Liver (tissue), 9 donors: ENCODE data around the gene POLR3G. TPM values are rescaled to one million over a fixed set of nuclear protein-coding genes. Genes with fewer than 3 reads are reported as not detected.

Experiments used
- DNase-seq: peaks from one replicate; pipeline ENCODE4 v3.0.0-alpha.2; 2017; ENCODE audit warnings: low spot score
- H3K27ac ChIP-seq, 2 donors: one replicate each; pipeline ENCODE4 v1.7.0; 2013; ENCODE audit warnings: inconsistent platforms in 2 of 2, low read length in 2 of 2, control low read depth in 1 of 2, low read depth in 1 of 2, mild to moderate bottlenecking in 1 of 2
- H3K27me3 ChIP-seq, 4 donors: one replicate each; pipeline versions ENCODE4 v1.6.1 to v1.7.0; 2013; ENCODE audit warnings: low read length in 3 of 4, inconsistent platforms in 1 of 4, mild to moderate bottlenecking in 1 of 4, moderate library complexity in 1 of 4; ENCODE audit not compliant: control insufficient read depth in 4 of 4, insufficient read depth in 4 of 4
- H3K36me3 ChIP-seq, 4 donors: one replicate each; pipeline versions ENCODE4 v1.6.1 to v1.7.0; 2013; ENCODE audit warnings: low read length in 3 of 4, mild to moderate bottlenecking in 3 of 4, low read depth in 1 of 4, moderate library complexity in 1 of 4; ENCODE audit not compliant: control insufficient read depth in 4 of 4, insufficient read depth in 3 of 4
- H3K4me1 ChIP-seq, 4 donors: one replicate each; pipeline versions ENCODE4 v1.6.1 to v1.7.0; 2013; ENCODE audit warnings: low read length in 3 of 4, mild to moderate bottlenecking in 3 of 4, moderate library complexity in 1 of 4; ENCODE audit not compliant: control insufficient read depth in 4 of 4, insufficient read depth in 4 of 4
- H3K4me3 ChIP-seq, 3 donors: one replicate each; pipeline versions ENCODE4 v1.6.1 to v1.7.0; 2013; ENCODE audit warnings: low read length in 3 of 3, control low read depth in 1 of 3, low read depth in 1 of 3, mild to moderate bottlenecking in 1 of 3
- H3K9ac ChIP-seq, 2 donors: one replicate each; pipeline ENCODE4 v1.7.0; 2013; ENCODE audit warnings: low read length in 2 of 2, mild to moderate bottlenecking in 2 of 2, moderate library complexity in 2 of 2, control low read depth in 1 of 2, low read depth in 1 of 2
- H3K9me3 ChIP-seq, 4 donors: one replicate each; pipeline versions ENCODE4 v1.6.1 to v1.7.0; 2013; ENCODE audit warnings: low read length in 3 of 4; ENCODE audit not compliant: control insufficient read depth in 4 of 4
- ATF3 ChIP-seq: IDR thresholded peaks from 2 replicates; pipeline ENCODE4 v1.6.1; 2016; ENCODE audit warnings: antibody characterized with exemption
- EGR1 ChIP-seq, 2 donors: IDR thresholded peaks; 2 replicates each; pipeline ENCODE4 v1.6.1; 2016 to 2018; ENCODE audit warnings: antibody characterized with exemption in 2 of 2, low read depth in 2 of 2
- FOXA1 ChIP-seq: IDR thresholded peaks from 2 replicates; pipeline ENCODE4 v1.6.1; 2016; ENCODE audit warnings: antibody characterized with exemption
- FOXA2 ChIP-seq: IDR thresholded peaks from 2 replicates; pipeline ENCODE4 v1.6.1; 2016; ENCODE audit warnings: antibody characterized with exemption
- GABPA ChIP-seq, 2 donors: IDR thresholded peaks in 1 of 2; conservative IDR thresholded peaks in 1 of 2; 2 replicates each; pipeline ENCODE4 v1.6.1; 2016; ENCODE audit warnings: antibody characterized with exemption in 2 of 2, mild to moderate bottlenecking in 1 of 2, moderate library complexity in 1 of 2
- HNF4A ChIP-seq, 2 donors: conservative IDR thresholded peaks; 2 replicates each; pipeline ENCODE4 v1.6.1; 2016; ENCODE audit warnings: antibody characterized with exemption in 2 of 2, mild to moderate bottlenecking in 2 of 2
- HNF4G ChIP-seq: IDR thresholded peaks from 2 replicates; pipeline ENCODE4 v1.6.1; 2016; ENCODE audit warnings: antibody characterized with exemption
- JUND ChIP-seq, 2 donors: IDR thresholded peaks; 2 replicates each; pipeline ENCODE4 v1.6.1; 2016; ENCODE audit warnings: antibody characterized with exemption in 2 of 2
- MAX ChIP-seq: IDR thresholded peaks from 2 replicates; pipeline ENCODE4 v1.6.1; 2016; ENCODE audit warnings: antibody characterized with exemption
- NR2F2 ChIP-seq: IDR thresholded peaks from 2 replicates; pipeline ENCODE4 v1.6.1; 2016; ENCODE audit warnings: antibody characterized with exemption
- RAD21 ChIP-seq, 2 donors: IDR thresholded peaks; 2 replicates each; pipeline ENCODE4 v1.6.1; 2016; ENCODE audit warnings: antibody characterized with exemption in 2 of 2, mild to moderate bottlenecking in 2 of 2
- RXRA ChIP-seq, 2 donors: IDR thresholded peaks; 2 replicates each; pipeline ENCODE4 v1.6.1; 2017 to 2018; ENCODE audit warnings: antibody characterized with exemption in 2 of 2, mild to moderate bottlenecking in 1 of 2
- SP1 ChIP-seq: IDR thresholded peaks from 2 replicates; pipeline ENCODE4 v1.6.1; 2018; ENCODE audit warnings: antibody characterized with exemption, mild to moderate bottlenecking
- TAF1 ChIP-seq: conservative IDR thresholded peaks from 2 replicates; pipeline ENCODE4 v1.6.1; 2016; ENCODE audit warnings: antibody characterized with exemption, mild to moderate bottlenecking
- YY1 ChIP-seq: IDR thresholded peaks from 2 replicates; pipeline ENCODE4 v1.6.1; 2016; ENCODE audit warnings: antibody characterized with exemption, mild to moderate bottlenecking
- WGBS: extraction: QIAGEN DNeasy Blood & Tissue Kit; methylation state at CpG from one replicate; pipeline ENCODE4 v1.1.7; 2013; 5-methylcytosine and 5-hydroxymethylcytosine counted together
- polyA plus RNA-seq, 2 donors: library from polyadenylated mRNA; stranded (reverse) in 1 of 2; unstranded in 1 of 2; fragments of 200-250 nt in 1 of 2; fragments of >200 nt in 1 of 2; fragmentation: Nextera tagmentation in 1 of 2; extraction: Ambion mirVana in 1 of 2; gene quantifications; one replicate each; pipeline versions ENCODE4 v1.2.1 to v1.2.3, GENCODE V29; 2013 to 2015
- total RNA-seq, 2 donors: library from RNA; depleted of rRNA; stranded (reverse); fragments of >200 nt; gene quantifications; one replicate each; pipeline ENCODE4 v1.2.3, GENCODE V29; 2014
- TF ChIP-seq, protein P1 (sequence below): IDR thresholded peaks from 2 replicates; pipeline ENCODE4 v1.6.1; 2016; ENCODE audit warnings: antibody characterized with exemption, mild to moderate bottlenecking
- TF ChIP-seq, protein P2 (sequence below): fragments of 150-350 bp; IDR thresholded peaks from 2 replicates; pipeline ENCODE4 v1.5.1; 2017; ENCODE audit warnings: improper control_type of control experiment, low read depth, low read length; ENCODE audit not compliant: missing input control
- TF ChIP-seq, protein P3 (sequence below): IDR thresholded peaks from 2 replicates; pipeline ENCODE4 v1.6.1; 2016; ENCODE audit warnings: antibody characterized with exemption
- donor health status: healthy.
- donor health status: healthy.
- donor health status: healthy.
- donor health status: healthy.
- donor health status: healthy.

POLR3G gene
- total and polyA plus RNA-seq, 4 donors, result 0.75 to 2.8 (median 1.2) TPM

DNA sequence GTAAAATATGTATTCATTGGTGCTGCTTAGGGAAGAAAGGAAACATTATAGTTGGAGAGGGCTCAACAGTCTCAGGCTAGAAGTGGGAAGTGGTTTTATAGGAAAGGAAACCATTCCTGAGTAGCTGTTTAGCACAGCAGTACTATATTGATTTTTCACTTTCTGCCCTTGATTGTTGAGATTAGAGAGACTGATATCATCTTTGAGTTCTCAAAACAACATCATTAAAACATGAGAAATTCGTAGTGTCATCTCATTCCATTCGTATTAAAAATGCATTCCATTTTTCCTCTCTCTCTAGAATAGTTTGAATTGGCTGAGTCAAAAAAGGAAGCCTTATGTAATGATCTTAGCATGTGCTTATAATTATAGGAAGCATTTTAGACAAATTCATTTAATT, 14.1 kb downstream of the POLR3G start:
- WGBS, result 75% methylated on average over 2 of the region's 2 CpGs
- no peak for DNase-seq
- TF ChIP-seq MAX (no peak), YY1 (no peak), TAF1 (no peak), GABPA (IDR thresholded peaks at IDR 0.05 in 1 of 2, conservative IDR thresholded peaks at IDR 0.05 in 1 of 2) (no peak), RXRA (IDR thresholded peaks at IDR 0.05) (no peak), FOXA1 (no peak), ATF3 (no peak), FOXA2 (no peak), JUND (IDR thresholded peaks at IDR 0.05) (no peak), RAD21 (IDR thresholded peaks at IDR 0.05) (no peak), EGR1 (IDR thresholded peaks at IDR 0.05; ENCODE audit: low read depth in 2 of 2) (no peak), NR2F2 (no peak), SP1 (no peak), HNF4A (conservative IDR thresholded peaks at IDR 0.05) (no peak), HNF4G (no peak)
- TF ChIP-seq, protein P1, sequence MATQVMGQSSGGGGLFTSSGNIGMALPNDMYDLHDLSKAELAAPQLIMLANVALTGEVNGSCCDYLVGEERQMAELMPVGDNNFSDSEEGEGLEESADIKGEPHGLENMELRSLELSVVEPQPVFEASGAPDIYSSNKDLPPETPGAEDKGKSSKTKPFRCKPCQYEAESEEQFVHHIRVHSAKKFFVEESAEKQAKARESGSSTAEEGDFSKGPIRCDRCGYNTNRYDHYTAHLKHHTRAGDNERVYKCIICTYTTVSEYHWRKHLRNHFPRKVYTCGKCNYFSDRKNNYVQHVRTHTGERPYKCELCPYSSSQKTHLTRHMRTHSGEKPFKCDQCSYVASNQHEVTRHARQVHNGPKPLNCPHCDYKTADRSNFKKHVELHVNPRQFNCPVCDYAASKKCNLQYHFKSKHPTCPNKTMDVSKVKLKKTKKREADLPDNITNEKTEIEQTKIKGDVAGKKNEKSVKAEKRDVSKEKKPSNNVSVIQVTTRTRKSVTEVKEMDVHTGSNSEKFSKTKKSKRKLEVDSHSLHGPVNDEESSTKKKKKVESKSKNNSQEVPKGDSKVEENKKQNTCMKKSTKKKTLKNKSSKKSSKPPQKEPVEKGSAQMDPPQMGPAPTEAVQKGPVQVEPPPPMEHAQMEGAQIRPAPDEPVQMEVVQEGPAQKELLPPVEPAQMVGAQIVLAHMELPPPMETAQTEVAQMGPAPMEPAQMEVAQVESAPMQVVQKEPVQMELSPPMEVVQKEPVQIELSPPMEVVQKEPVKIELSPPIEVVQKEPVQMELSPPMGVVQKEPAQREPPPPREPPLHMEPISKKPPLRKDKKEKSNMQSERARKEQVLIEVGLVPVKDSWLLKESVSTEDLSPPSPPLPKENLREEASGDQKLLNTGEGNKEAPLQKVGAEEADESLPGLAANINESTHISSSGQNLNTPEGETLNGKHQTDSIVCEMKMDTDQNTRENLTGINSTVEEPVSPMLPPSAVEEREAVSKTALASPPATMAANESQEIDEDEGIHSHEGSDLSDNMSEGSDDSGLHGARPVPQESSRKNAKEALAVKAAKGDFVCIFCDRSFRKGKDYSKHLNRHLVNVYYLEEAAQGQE, result no peak
- TF ChIP-seq, protein P2, sequence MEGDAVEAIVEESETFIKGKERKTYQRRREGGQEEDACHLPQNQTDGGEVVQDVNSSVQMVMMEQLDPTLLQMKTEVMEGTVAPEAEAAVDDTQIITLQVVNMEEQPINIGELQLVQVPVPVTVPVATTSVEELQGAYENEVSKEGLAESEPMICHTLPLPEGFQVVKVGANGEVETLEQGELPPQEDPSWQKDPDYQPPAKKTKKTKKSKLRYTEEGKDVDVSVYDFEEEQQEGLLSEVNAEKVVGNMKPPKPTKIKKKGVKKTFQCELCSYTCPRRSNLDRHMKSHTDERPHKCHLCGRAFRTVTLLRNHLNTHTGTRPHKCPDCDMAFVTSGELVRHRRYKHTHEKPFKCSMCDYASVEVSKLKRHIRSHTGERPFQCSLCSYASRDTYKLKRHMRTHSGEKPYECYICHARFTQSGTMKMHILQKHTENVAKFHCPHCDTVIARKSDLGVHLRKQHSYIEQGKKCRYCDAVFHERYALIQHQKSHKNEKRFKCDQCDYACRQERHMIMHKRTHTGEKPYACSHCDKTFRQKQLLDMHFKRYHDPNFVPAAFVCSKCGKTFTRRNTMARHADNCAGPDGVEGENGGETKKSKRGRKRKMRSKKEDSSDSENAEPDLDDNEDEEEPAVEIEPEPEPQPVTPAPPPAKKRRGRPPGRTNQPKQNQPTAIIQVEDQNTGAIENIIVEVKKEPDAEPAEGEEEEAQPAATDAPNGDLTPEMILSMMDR, result no peak
- TF ChIP-seq, protein P3, sequence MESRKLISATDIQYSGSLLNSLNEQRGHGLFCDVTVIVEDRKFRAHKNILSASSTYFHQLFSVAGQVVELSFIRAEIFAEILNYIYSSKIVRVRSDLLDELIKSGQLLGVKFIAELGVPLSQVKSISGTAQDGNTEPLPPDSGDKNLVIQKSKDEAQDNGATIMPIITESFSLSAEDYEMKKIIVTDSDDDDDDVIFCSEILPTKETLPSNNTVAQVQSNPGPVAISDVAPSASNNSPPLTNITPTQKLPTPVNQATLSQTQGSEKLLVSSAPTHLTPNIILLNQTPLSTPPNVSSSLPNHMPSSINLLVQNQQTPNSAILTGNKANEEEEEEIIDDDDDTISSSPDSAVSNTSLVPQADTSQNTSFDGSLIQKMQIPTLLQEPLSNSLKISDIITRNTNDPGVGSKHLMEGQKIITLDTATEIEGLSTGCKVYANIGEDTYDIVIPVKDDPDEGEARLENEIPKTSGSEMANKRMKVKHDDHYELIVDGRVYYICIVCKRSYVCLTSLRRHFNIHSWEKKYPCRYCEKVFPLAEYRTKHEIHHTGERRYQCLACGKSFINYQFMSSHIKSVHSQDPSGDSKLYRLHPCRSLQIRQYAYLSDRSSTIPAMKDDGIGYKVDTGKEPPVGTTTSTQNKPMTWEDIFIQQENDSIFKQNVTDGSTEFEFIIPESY, result no peak
- Histone ChIP-seq H3K4me1 (no peaks in the 10 kb centered on the region), H3K9ac (no peak overlapping the region), H3K4me3 (no peak overlapping the region), H3K9me3 (no peaks in the 10 kb centered on the region), H3K36me3 (no peaks in the 10 kb centered on the region), H3K27me3 (no peaks in the 10 kb centered on the region), H3K27ac (no peak overlapping the region)

- Histone ChIP-seq H3K4me3 (no peak overlapping the region), H3K9ac (no peak overlapping the region), H3K27ac (no peak overlapping the region), H3K9me3 (no peaks in the 10 kb centered on the region), H3K27me3 (no peaks in the 10 kb centered on the region), H3K36me3 (no peaks in the 10 kb centered on the region), H3K4me1 (no peaks in the 10 kb centered on the region)
- no peak for DNase-seq
- TF ChIP-seq FOXA2 (no peak), SP1 (no peak), ATF3 (no peak), YY1 (no peak), TAF1 (no peak)
- TF ChIP-seq, protein P2, result no peak
Measured at GRCh38 chr5:90494043-90494442, 19.4 kb downstream of the POLR3G start.
